Inflammatory macrophage treated with lipopolysaccharide for 4 hours (primary cell): Measurements from ENCODE around the gene GALNT6.
A peak's percentile ranks its signal among the peaks of the same experiment; 100 is the strongest.
"Not testable (repeated sequence)": the region's sequence is repeated elsewhere in the genome, so short reads cannot be mapped to it uniquely, and the experiment has no call there.

Source experiments
- DNase-seq: peaks from one replicate; pipeline ENCODE4 v3.0.0-alpha.2; 2020

Gene GALNT6

GRCh38 chr12:51357374-51358047 lies 33.7 kb downstream of the GALNT6 start:
- peak; percentile 66 for DNase-seq

GRCh38 chr12:51351913-51352532 lies 39.2 kb downstream of the GALNT6 start:
- DNase-seq = peak; percentile 45

- no peak for DNase-seq
These were observed 42.2 kb downstream of the GALNT6 start for GRCh38 chr12:51349026-51349425.

DNA sequence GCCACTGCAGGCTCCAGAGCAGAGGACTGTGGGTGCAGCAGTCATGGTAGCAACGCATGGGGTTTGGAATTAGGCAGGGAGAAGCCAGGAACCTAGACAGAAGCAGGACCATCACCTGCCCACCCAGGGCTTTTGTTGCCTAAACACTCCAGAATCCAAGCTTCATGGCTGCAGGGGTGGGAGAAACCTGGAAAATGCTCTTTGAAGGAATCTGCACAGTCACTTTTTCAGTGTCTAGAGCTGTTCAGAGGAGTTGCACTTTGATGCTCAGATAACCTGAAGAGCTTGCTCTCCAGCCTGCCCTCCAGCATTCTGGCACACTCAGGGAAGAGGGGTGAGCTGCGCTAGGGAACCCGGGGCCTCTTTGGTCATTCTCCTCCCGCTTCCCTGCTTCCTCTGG lies 43.1 kb downstream of the GALNT6 start:
- no peak for DNase-seq

GRCh38 chr12:51346581-51346980 lies 44.6 kb downstream of the GALNT6 start, which contains the start of gene CELA1:
CELA1 (minus strand) TSS chr12:51346679; CDS start chr12:51346638, 41 bp downstream.
- no peak for DNase-seq

- no peak for DNase-seq
These were observed 45.5 kb downstream of the GALNT6 start for GRCh38 chr12:51345681-51346080.

GRCh38 chr12:51343201-51343600 lies 48.0 kb downstream of the GALNT6 start:
- DNase-seq = no peak

DNA sequence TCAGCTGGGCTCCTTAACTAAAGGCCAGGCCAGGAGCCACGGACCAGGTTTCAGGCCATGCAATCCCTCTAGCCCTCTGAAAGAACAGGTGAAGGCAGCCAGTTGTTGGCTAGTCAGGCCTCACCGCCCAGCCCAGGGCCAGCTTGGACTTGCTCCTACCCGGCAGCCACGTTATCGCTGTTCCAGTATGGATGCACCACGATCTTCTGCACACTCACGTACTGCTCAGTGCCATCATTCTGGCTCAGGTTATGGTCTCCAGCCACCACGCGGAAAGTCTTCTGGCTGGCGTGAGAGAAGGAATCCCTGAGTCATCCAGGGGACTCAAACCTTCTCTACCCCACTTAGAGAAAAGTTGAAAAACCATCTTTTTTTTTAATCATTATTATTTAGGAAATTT lies 48.8 kb downstream of the GALNT6 start:
- no peak for DNase-seq

- DNase-seq = peak; percentile 77
These were observed 49.8 kb downstream of the GALNT6 start for GRCh38 chr12:51341251-51342007.

- no peak for DNase-seq
These were observed 51.5 kb downstream of the GALNT6 start for GRCh38 chr12:51339750-51340149.

- DNase-seq = not testable (repeated sequence)
These were observed 53.9 kb downstream of the GALNT6 start for GRCh38 chr12:51337336-51337735.

DNA sequence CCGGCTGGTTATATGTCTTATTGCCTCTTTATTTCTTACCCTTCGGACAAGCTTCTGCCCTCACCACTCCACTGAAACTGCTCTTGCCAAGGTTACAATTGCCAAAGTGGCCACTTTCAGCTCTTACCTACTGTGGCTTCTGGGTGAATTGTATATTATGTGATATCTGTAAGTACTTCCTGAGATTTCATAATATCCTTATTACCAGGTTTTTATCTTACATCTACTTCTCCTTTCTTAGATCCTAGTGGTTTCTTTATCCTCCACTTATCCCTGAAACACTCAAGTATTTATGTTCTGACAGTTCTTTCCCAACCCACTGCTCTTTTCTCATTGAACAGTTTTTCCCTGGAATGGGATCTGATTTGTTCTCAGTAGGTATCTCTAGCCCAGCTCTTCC lies 55.3 kb downstream of the GALNT6 start:
- peak; percentile 67 for DNase-seq

GRCh38 chr12:51334764-51335163 lies 56.4 kb downstream of the GALNT6 start:
- DNase-seq = no peak

DNA sequence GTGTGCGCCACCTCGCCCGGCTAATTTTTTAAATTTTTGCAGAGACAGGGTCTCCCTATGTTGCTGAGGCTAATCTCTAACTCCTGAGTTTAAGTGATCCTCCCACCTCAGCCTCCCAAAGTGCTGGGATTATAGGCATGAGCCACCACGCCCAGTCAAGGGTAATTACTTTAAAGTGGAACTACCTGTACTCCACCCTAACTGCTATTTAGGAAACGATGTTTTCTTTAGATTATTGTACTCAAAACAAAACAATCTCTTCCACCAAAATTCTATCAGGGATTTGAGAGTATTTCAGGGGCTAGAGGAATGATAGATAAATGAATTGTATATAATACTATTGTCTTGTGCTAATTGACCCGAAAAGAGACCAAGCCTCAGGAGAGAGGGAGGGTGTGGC lies 57.7 kb downstream of the GALNT6 start:
- no peak for DNase-seq

GRCh38 chr12:51330186-51330585 lies 61.0 kb downstream of the GALNT6 start:
- no peak for DNase-seq

- DNase-seq = peak; percentile 77
These were observed 61.5 kb downstream of the GALNT6 start for GRCh38 chr12:51329742-51330141.

DNA sequence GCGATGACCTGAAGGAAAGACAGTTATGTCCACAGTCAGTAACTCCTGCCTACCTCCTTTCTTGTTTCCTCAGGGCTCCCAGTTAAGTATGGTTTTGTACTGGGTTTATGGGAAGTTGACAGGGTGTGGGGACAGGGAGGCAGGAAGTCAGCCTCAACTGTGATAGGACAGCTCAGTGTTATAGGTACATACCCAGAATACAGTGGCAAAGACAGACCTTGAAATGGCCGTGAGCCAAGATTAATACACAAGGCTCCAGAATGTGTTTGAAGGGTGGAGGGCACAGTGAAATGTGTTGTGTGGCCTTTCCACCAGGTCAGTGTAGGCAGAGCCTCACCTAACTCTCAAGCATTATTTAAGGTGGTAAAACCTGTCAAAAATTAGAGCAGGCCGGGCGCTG lies 62.6 kb downstream of the GALNT6 start:
- DNase-seq = no peak

DNA sequence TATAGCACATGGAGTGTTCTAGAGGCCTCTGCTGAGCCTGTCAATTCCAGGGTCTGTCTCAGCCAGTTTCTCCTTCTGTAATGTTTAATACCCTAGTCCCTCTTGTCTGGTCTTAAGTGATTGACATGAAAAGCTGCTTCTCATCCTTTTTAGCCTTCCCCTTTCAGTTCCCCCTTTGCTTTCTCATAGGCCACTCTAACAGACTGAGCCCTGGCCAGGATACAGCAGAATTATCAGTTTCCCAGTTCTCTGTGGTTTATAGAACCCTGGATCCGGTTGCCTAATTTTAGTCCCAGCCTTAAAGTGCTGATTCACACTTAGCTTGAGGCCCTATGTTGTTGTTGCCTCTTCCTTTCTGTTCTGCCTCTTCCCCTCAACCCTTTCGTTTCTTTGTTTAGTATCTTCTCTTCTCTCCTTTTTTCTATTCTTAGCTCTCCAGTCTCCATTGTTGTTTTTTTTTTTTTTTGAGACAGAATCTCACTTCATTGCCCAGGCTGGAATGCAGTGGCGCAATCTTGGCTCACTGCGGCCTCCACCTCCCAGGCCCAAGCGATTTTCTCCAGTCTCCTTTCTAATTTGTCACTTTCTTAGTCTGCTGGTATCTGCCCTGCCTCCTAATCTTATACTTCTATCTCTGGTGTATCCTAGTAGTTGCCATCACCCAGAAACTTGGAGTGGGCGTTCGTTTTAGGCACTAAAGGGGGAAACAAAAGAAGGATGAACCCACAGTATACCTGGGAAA lies 64.3 kb downstream of the GALNT6 start:
- peak; percentile 96 for DNase-seq

DNA sequence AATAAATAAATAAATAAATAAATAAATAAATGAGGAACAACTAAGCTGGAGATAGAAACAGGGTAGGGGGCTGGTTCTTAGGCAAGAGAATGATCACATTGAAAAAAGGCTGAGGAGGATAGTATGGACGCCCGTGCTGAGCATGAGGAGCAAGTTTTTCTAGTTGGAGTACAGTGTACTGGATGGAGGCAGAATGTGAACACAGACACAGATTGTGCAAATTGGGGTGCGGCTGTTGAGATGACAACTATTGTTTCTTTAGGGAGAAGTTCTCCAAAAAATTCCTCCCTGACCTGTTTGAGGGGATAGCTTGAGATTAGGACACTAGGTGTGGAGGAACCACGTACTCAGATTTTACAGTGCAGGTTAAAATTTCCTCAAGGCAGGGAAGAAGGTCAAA lies 66.3 kb downstream of the GALNT6 start:
- no peak for DNase-seq

DNA sequence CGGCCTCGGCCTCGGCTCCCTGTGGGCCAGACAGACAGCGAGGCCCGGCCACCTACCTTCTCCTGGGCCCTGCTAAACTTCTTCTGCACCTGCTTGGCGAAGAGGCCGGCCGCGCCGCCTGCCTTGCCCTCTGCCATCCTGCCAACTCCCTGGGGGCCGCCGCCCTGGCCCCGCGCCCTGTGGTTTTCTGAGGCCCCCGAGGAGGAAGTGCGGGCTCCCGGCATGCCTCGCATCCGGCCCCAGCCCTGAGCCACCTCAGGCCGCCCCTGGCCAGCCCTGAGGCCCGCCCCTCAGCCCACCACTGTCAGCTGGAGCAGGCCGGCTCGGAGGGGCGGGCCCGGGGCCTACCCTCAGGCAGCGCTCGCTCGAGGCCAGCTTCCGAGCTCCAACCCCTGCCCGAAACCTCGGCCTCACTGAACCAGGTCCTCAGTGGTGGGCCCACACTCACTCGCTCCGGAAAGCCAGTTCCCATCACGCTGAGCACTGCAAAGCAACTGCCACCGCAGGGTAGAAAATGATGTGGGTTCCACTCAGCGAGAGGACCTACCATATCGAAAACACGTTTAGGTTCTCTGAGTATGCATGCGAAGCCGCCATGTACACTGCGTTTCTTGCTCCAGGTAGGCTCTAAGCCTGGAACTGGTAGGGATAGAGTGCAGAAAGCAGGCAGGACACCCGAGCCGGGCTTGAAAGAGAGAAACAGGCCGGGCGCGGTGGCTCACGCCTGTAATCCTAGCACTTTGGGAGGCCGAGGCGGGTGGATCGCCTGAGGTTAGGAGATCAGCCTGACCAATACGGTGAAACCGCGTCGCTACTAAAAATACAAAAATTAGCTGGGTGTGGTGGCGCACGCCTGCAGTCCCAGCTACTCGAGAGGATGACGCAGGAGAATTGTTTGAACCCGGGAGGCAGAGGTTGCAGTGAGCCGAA lies 67.0 kb downstream of the GALNT6 start, which contains the start of gene BIN2:
Gene BIN2 (minus strand): TSS at position 209 of the 930 bp plus-strand sequence. CDS start 72 bp downstream, at position 137.
- peak; percentile 60 for DNase-seq

- no peak for DNase-seq
These were observed 67.8 kb downstream of the GALNT6 start for GRCh38 chr12:51323317-51323960.
